HG03565 (cell line): Measurements from ENCODE around the gene MPIG6B.
"Not testable (repeated sequence)": the region's sequence is repeated elsewhere in the genome, so short reads cannot be mapped to it uniquely, and the experiment has no call there.

ENCODE experiments used
- ATAC-seq: cut with Tn5 transposase; IDR thresholded peaks from one replicate; pipeline ENCODE4 v1.9.1; 2021; ENCODE audit warnings: mild to moderate bottlenecking, moderate library complexity; ENCODE audit not compliant: unreplicated experiment

Gene MPIG6B

GRCh38 chr6:31700740-31701401, 22.3 kb upstream of the MPIG6B start:
- ATAC-seq = no peak

- no peak for ATAC-seq
Observed at GRCh38 chr6:31701666-31702404, 21.3 kb upstream of the MPIG6B start.

GRCh38 chr6:31702405-31702818, 20.8 kb upstream of the MPIG6B start:
- ATAC-seq = no peak

GRCh38 chr6:31702819-31703716, 20.1 kb upstream of the MPIG6B start, which contains the start of gene ABHD16A:
TSS of gene ABHD16A (minus strand) at chr6:31703324. CDS start at chr6:31703281, 43 bp downstream.
- peak; percentile 80 for ATAC-seq

- no peak for ATAC-seq
Observed at GRCh38 chr6:31705931-31706330, 17.2 kb upstream of the MPIG6B start.

GRCh38 chr6:31706599-31706998, 16.6 kb upstream of the MPIG6B start, which contains the start of gene LY6G6F:
TSS of gene LY6G6F (plus strand) at chr6:31706866. CDS start at chr6:31706907, 41 bp downstream.
- ATAC-seq = no peak

GRCh38 chr6:31707701-31708100, 15.5 kb upstream of the MPIG6B start:
- no peak for ATAC-seq

GRCh38 chr6:31708224-31708623, 14.9 kb upstream of the MPIG6B start:
- ATAC-seq = no peak

- not testable (repeated sequence) for ATAC-seq
Observed at GRCh38 chr6:31709157-31709556, 14.0 kb upstream of the MPIG6B start.

GRCh38 chr6:31710523-31711219, 12.5 kb upstream of the MPIG6B start:
- no peak for ATAC-seq

- no peak for ATAC-seq
Observed at GRCh38 chr6:31711233-31711632, 11.9 kb upstream of the MPIG6B start.

GRCh38 chr6:31712296-31712695, 10.9 kb upstream of the MPIG6B start:
- ATAC-seq = no peak

- ATAC-seq = no peak
Observed at GRCh38 chr6:31713465-31713864, 9.7 kb upstream of the MPIG6B start.

- no peak for ATAC-seq
Observed at GRCh38 chr6:31713991-31714684, 9.0 kb upstream of the MPIG6B start.

- no peak for ATAC-seq
Observed at GRCh38 chr6:31715022-31715958, 7.9 kb upstream of the MPIG6B start, which contains the start of gene LY6G6D. TSS of gene LY6G6D (plus strand) at chr6:31715348. CDS start at chr6:31715356, 8 bp downstream.

- ATAC-seq = no peak
Observed at GRCh38 chr6:31717499-31718222, 5.5 kb upstream of the MPIG6B start.

- no peak for ATAC-seq
Observed at GRCh38 chr6:31718265-31718664, 4.9 kb upstream of the MPIG6B start.

GRCh38 chr6:31719001-31719400, 4.2 kb upstream of the MPIG6B start:
- no peak for ATAC-seq
